Peyer's patch (tissue), 4 donors: ENCODE results near the gene FANCB.

Experiments used
- POLR2A ChIP-seq, 2 donors: fragments of 450-650 bp; IDR thresholded peaks; one replicate each; pipeline ENCODE4 v1.5.1; 2017; ENCODE audit warnings: antibody characterized with exemption in 2 of 2, mild to moderate bottlenecking in 2 of 2, moderate library complexity in 2 of 2
- TF ChIP-seq, protein P1 (sequence below), 6 experiments: fragments of 450-650 bp in 4 of 6; fragments of 200-600 bp in 2 of 6; sonication (generic) in 1 of 6; IDR thresholded peaks; one replicate each; pipeline ENCODE4 v1.5.1; 2017 to 2019; ENCODE audit warnings: antibody characterized with exemption in 6 of 6, mild to moderate bottlenecking in 3 of 6, moderate library complexity in 1 of 6

DNA sequence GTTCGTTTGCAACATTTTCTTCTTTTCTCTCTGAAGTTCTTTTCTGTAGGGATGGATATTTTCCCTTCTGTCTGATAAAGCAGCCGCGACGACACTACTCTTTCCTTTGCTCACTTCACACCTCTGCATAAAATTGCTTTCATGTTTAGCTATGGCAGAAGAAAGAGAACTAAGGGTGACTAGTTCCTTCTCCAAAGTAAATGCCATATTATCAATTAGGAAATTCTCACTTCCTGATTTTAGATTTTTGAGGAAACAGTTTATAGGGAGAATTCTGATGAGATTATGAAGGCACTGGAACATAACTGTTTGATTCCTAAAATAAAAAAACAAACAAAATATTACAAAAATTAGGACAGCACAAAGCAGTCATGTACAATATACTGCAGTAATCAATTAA lies 29.2 kb downstream of the FANCB start:
- TF ChIP-seq POLR2A (IDR thresholded peaks at IDR 0.05): no peak
- TF ChIP-seq, protein P1, sequence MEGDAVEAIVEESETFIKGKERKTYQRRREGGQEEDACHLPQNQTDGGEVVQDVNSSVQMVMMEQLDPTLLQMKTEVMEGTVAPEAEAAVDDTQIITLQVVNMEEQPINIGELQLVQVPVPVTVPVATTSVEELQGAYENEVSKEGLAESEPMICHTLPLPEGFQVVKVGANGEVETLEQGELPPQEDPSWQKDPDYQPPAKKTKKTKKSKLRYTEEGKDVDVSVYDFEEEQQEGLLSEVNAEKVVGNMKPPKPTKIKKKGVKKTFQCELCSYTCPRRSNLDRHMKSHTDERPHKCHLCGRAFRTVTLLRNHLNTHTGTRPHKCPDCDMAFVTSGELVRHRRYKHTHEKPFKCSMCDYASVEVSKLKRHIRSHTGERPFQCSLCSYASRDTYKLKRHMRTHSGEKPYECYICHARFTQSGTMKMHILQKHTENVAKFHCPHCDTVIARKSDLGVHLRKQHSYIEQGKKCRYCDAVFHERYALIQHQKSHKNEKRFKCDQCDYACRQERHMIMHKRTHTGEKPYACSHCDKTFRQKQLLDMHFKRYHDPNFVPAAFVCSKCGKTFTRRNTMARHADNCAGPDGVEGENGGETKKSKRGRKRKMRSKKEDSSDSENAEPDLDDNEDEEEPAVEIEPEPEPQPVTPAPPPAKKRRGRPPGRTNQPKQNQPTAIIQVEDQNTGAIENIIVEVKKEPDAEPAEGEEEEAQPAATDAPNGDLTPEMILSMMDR (IDR thresholded peaks at IDR 0.05): no peak
